HepG2 (cell line): Measurements from ENCODE around the gene UTP15. TPM values are rescaled to one million over a fixed set of nuclear protein-coding genes. Genes with fewer than 3 reads are reported as not detected.

Experiments used
- ATAC-seq: fragments of 200-7000 bp; cut with Tn5 transposase; 3 replicates; pipeline ENCODE4 v1.9.1; 2020; ENCODE audit warnings: mild to moderate bottlenecking, moderate library complexity
- BruUV-seq: library from RNA; stranded (reverse); fragments of 400-500 nt; replicated peaks from 2 replicates; lab custom pipeline; 2021; lab: Mats Ljungman, UMichigan
- CTCF ChIA-PET: fragments of 300-600 bp; formaldehyde crosslinking; extraction: SDS; loops from one replicate; lab custom pipeline; 2021; ENCODE audit warnings: low total read pairs, inconsistent platforms, low intra/inter-chr PET ratio; lab: Yijun Ruan, JAX
- POLR2A ChIA-PET: fragments of 350-600 bp; sonication (Branson Sonifier 250); formaldehyde crosslinking; loops from one replicate; lab custom pipeline; 2020; ENCODE audit warnings: antibody characterized with exemption, inconsistent platforms; lab: Yijun Ruan, JAX
- DNase-seq: peaks from one replicate; pipeline ENCODE4 v3.0.0-alpha.2; 2015; ENCODE audit warnings: low spot score
- FAIRE-seq: peaks from 3 replicates; lab custom pipeline; 2011; peaks lifted over from hg19 to GRCh38; lab: Jason Lieb, UNC
- H2AFZ ChIP-seq: one replicate; pipeline ENCODE4 v1.6.1; 2011; ENCODE audit warnings: low read length, inconsistent platforms
- H3K27ac ChIP-seq: fragments of 300-600 bp; 3 replicates; pipeline ENCODE4 v1.8.0; 2011; ENCODE audit warnings: mixed run types, mild to moderate bottlenecking, mixed read lengths, low read length, inconsistent platforms; ENCODE audit not compliant: insufficient read depth; ENCODE audit errors: extremely low read length
- H3K27me3 ChIP-seq, 2 experiments: fragments of 200-600 bp in 1 of 2; 2 replicates in 1 of 2; 3 replicates in 1 of 2; pipeline versions ENCODE4 v1.6.0 to v1.8.0; 2011; ENCODE audit warnings: low read length in 2 of 2, mild to moderate bottlenecking in 2 of 2, moderate library complexity in 2 of 2, inconsistent platforms in 1 of 2; ENCODE audit not compliant: insufficient read depth in 2 of 2, control insufficient read depth in 1 of 2
- H3K36me3 ChIP-seq, 2 experiments: fragments of 200-600 bp in 1 of 2; replicated peaks in 1 of 2; 2 replicates in 1 of 2; 3 replicates in 1 of 2; pipeline versions ENCODE4 v1.5.1 to v1.8.0; 2011; ENCODE audit warnings: low read length in 2 of 2, inconsistent platforms in 1 of 2; ENCODE audit not compliant: insufficient read depth in 2 of 2, control insufficient read depth in 1 of 2
- H3K4me1 ChIP-seq: 2 replicates; pipeline ENCODE4 v1.5.1; 2012; ENCODE audit warnings: low read length, inconsistent platforms; ENCODE audit not compliant: insufficient read depth
- H3K4me2 ChIP-seq: 2 replicates; pipeline ENCODE4 v1.6.0; 2011; ENCODE audit warnings: low read depth, low read length, inconsistent platforms
- H3K4me3 ChIP-seq, 3 experiments: fragments of 200-600 bp in 1 of 3; sonication (generic), shearing (Covaris generic) in 1 of 3; replicated peaks in 1 of 3; 2 replicates each; pipeline ENCODE4 v1.5.1; 2011 to 2016; ENCODE audit warnings: low read length in 3 of 3, inconsistent platforms in 2 of 3, low read depth in 2 of 3, mild to moderate bottlenecking in 2 of 3, control low read depth in 1 of 3, mixed read lengths in 1 of 3; ENCODE audit not compliant: insufficient read depth in 1 of 3
- H3K79me2 ChIP-seq: one replicate; pipeline ENCODE4 v1.6.1; 2011; ENCODE audit warnings: low read length, inconsistent platforms; ENCODE audit not compliant: insufficient read depth
- H3K9ac ChIP-seq: 2 replicates; pipeline ENCODE4 v1.6.0; 2011; ENCODE audit warnings: mild to moderate bottlenecking, low read depth, low read length, inconsistent platforms; ENCODE audit not compliant: insufficient read depth
- H3K9me3 ChIP-seq: 2 replicates; pipeline ENCODE4 v1.5.1; 2012; ENCODE audit warnings: mild to moderate bottlenecking, low read length
- H4K20me1 ChIP-seq: 2 replicates; pipeline ENCODE4 v1.6.0; 2011; ENCODE audit warnings: inconsistent platforms, mild to moderate bottlenecking, low read length, moderate library complexity; ENCODE audit not compliant: insufficient read depth
- PTBP1 ChIP-seq: fragments of 200-400 bp; formaldehyde crosslinking; IDR thresholded peaks from 2 replicates; pipeline ENCODE4 v1.6.1; 2018; ENCODE audit warnings: low read length, low read depth; ENCODE audit not compliant: poor library complexity, severe bottlenecking
- RNF219 ChIP-seq: sonication (generic); formaldehyde crosslinking; IDR thresholded peaks from 2 replicates; pipeline ENCODE4 v1.5.0; 2020; ENCODE audit warnings: mild to moderate bottlenecking, missing genetic modification reagents
- STAG1 ChIP-seq: sonication (generic); formaldehyde crosslinking; IDR thresholded peaks from 2 replicates; pipeline ENCODE4 v1.4.0; 2020; ENCODE audit warnings: missing genetic modification reagents
- ZFX ChIP-seq: sonication (generic); formaldehyde crosslinking; IDR thresholded peaks from 2 replicates; pipeline ENCODE4 v1.4.0; 2020; ENCODE audit warnings: mild to moderate bottlenecking, low read depth, missing genetic modification reagents, moderate library complexity
- WGBS: methylation state at CpG from one replicate; pipeline ENCODE4 v1.1.6; 2017; ENCODE audit warnings: low lambda C conversion rate; 5-methylcytosine and 5-hydroxymethylcytosine counted together
- in situ Hi-C: cut with HindIII; loops from 2 replicates; pipeline ENCODE4 v1.10.0; 2017; ENCODE audit warnings: low pct_unique_long_range_greater_than_20kb; ENCODE audit not compliant: extremely low pct_ligation_motif_present
- intact Hi-C: fragments of 100-400 bp; cut with micrococcal nuclease; formaldehyde crosslinking; loops from one replicate; pipeline ENCODE4 v1.10.0; 2022; ENCODE audit not compliant: unreplicated experiment
- polyA plus RNA-seq, 8 experiments: library from polyadenylated mRNA; depleted of rRNA in 3 of 8; stranded (reverse) in 7 of 8; unstranded in 1 of 8; fragments of >200 nt; fragmentation: Illumina TruSeq in 4 of 8; extraction: Trizol in 4 of 8; gene quantifications; 2 replicates each; pipeline versions ENCODE4 v1.2.1 to v1.2.3, GENCODE V29; 2011 to 2016; ENCODE audit warnings: low read depth in 4 of 8, missing spikeins in 1 of 8, mixed read lengths in 1 of 8; ENCODE audit not compliant: insufficient read depth in 1 of 8
- total RNA-seq, 5 experiments: library from RNA; depleted of rRNA; stranded (reverse); fragments of >200 nt; fragmentation: Illumina TruSeq; extraction: Trizol; gene quantifications; 2 replicates each; pipeline ENCODE4 v1.2.3, GENCODE V29; 2016; ENCODE audit warnings: low read depth in 1 of 5

The UTP15 gene
- total and polyA plus RNA-seq, 2 of the 13 experiments (the other 11 are each of a cell fraction or from before 2014, with no cell fraction given), result 7.3 to 35.8 TPM

- no peak for DNase-seq
- TF ChIP-seq RNF219 (CRISPR knock-in tag), result no peak
- no peak for TF ChIP-seq PTBP1
- Histone ChIP-seq H3K36me3 (peaks cover 4 to 8% of the 10 kb centered on the region in 2 experiments; a peak in 4 of 5 replicates), H3K4me3 (no peak overlapping the region), H3K27me3 (no peaks in the 10 kb centered on the region), H4K20me1 (no peaks in the 10 kb centered on the region), H3K9me3 (no peaks in the 10 kb centered on the region), H3K27ac (no peak overlapping the region), H3K4me1 (peaks cover 9% of the 10 kb centered on the region; the same call in 1 of the 2 replicates), H2AFZ (no peak overlapping the region), H3K4me2 (no peak overlapping the region), H3K79me2 (no peaks in the 10 kb centered on the region), H3K9ac (no peak overlapping the region)
- ATAC-seq, result no peak
- FAIRE-seq, result no peak
- in situ Hi-C loops (no loop called here), intact Hi-C loops (no loop called here)
- ChIA-PET POLR2A (no interaction called here), CTCF (no interaction called here)
- BruUV-seq, result no TSS peak
Measured at GRCh38 chr5:73552642-73553041, 12.9 kb upstream of the UTP15 start.

- no peak for FAIRE-seq
- Histone ChIP-seq H3K27me3 (no peaks in the 10 kb centered on the region), H3K9me3 (no peaks in the 10 kb centered on the region), H2AFZ (no peak overlapping the region), H3K4me2 (no peak overlapping the region), H4K20me1 (no peaks in the 10 kb centered on the region), H3K9ac (no peak overlapping the region), H3K4me3 (no peak overlapping the region), H3K27ac (no peak overlapping the region), H3K36me3 (peaks cover 5 to 9% of the 10 kb centered on the region in 2 experiments), H3K79me2 (peaks cover 7% of the 10 kb centered on the region), H3K4me1 (peaks cover 10% of the 10 kb centered on the region)
- in situ Hi-C loops (no loop called here), intact Hi-C loops (no loop called here)
- ChIA-PET POLR2A (interaction anchor here (1.2 kb wide), 1 partner anchor 17 kb away, joined by 4 read pairs; no protein-coding TSS in a partner anchor), CTCF (interaction anchor here (1.3 kb wide), 1 partner anchor 39 kb away, joined by 5 read pairs; no protein-coding TSS in a partner anchor)
- WGBS, result 61% methylated on average over 1 of the region's 1 CpG
- peak; percentile 36 for DNase-seq
- TF ChIP-seq STAG1 (CRISPR knock-in tag) (peak; percentile 31), ZFX (no peak)
- ATAC-seq, result peak; percentile 66
- BruUV-seq, result no TSS peak
Measured at GRCh38 chr5:73558950-73559349, 6.6 kb upstream of the UTP15 start.
